Psoas muscle (tissue), 8 donors: Measurements from ENCODE around the gene THAP4. TPM values are rescaled to one million over a fixed set of nuclear protein-coding genes. Genes with fewer than 3 reads are reported as not detected.

Source experiments
- ATAC-seq, 4 donors: fragments of 200-7000 bp; cut with Tn5 transposase; one replicate each; pipeline ENCODE4 v1.9.1; 2020; ENCODE audit warnings: moderate library complexity in 3 of 4, mild to moderate bottlenecking in 2 of 4
- DNase-seq, 2 donors: peaks; one replicate each; pipeline ENCODE4 v3.0.0-alpha.2; 2020
- H3K27ac ChIP-seq: fragments of 200-600 bp; one replicate; pipeline ENCODE4 v1.8.0; 2022
- H3K27me3 ChIP-seq, 3 donors: fragments of 200-600 bp in 1 of 3; one replicate each; pipeline versions ENCODE4 v1.6.1 to v1.8.0; 2013 to 2022; ENCODE audit warnings: low read length in 2 of 3, mild to moderate bottlenecking in 2 of 3, moderate library complexity in 1 of 3; ENCODE audit not compliant: insufficient read depth in 3 of 3
- H3K36me3 ChIP-seq, 2 donors: fragments of 200-600 bp in 1 of 2; one replicate each; pipeline versions ENCODE4 v1.6.1 to v1.8.0; 2013 to 2022; ENCODE audit warnings: low read depth in 1 of 2, mild to moderate bottlenecking in 1 of 2, moderate library complexity in 1 of 2; ENCODE audit not compliant: insufficient read depth in 1 of 2
- H3K4me1 ChIP-seq: fragments of 200-600 bp; one replicate; pipeline ENCODE4 v1.8.0; 2022
- H3K4me3 ChIP-seq: fragments of 200-600 bp; one replicate; pipeline ENCODE4 v1.8.0; 2022; ENCODE audit warnings: mild to moderate bottlenecking
- H3K9me3 ChIP-seq: fragments of 200-600 bp; one replicate; pipeline ENCODE4 v1.8.0; 2022
- WGBS, 3 donors: extraction: QIAGEN DNeasy Blood & Tissue Kit; methylation state at CpG; one replicate each; pipeline versions ENCODE4 v1.1.6 to v1.1.7; 2013; 5-methylcytosine and 5-hydroxymethylcytosine counted together
- intact Hi-C, 2 donors: fragments of 100-400 bp; cut with DNase I; formaldehyde crosslinking; loops; one replicate each; pipeline versions ENCODE4 v1.11.0 to v1.14.2; 2022
- polyA plus RNA-seq, 3 donors: library from polyadenylated mRNA; stranded (reverse); fragments of 200-250 nt; gene quantifications; one replicate each; pipeline ENCODE4 v1.2.3, GENCODE V29; 2013
- total RNA-seq, 4 donors: library from RNA; stranded (reverse); fragmentation: NEBNext Ultra II Directional in 2 of 4; extraction: Animal tissue kit (Norgen Biotek cat#: 25700) in 2 of 4; gene quantifications; one replicate each; pipeline versions ENCODE4 v1.2.1 to v1.2.4, GENCODE V29; 2021 to 2023
- TF ChIP-seq, protein P1 (sequence below): fragments of 200-600 bp; IDR thresholded peaks from one replicate; pipeline ENCODE4 v1.8.0; 2022; ENCODE audit warnings: antibody characterized with exemption
- donor health status: healthy with polysubstance abuse.
- donor health status: DM: no; HTN: no; CAD: no; lungs with moderate emphysema.
- donor health status: Bipolar disorder and iron deficiency.
- donor health status: healthy.
- donor health status: DM: yes; HTN: yes; CAD: no.
- donor health status: DM: no; HTN: no; CAD: no.
- donor health status: DM: no; HTN: no; CAD: no.
- donor health status: DM: yes; HTN: yes; CAD: no.

THAP4 gene
- total and polyA plus RNA-seq, 7 donors, result 64.9 to 133 (median 89.6) TPM

DNA sequence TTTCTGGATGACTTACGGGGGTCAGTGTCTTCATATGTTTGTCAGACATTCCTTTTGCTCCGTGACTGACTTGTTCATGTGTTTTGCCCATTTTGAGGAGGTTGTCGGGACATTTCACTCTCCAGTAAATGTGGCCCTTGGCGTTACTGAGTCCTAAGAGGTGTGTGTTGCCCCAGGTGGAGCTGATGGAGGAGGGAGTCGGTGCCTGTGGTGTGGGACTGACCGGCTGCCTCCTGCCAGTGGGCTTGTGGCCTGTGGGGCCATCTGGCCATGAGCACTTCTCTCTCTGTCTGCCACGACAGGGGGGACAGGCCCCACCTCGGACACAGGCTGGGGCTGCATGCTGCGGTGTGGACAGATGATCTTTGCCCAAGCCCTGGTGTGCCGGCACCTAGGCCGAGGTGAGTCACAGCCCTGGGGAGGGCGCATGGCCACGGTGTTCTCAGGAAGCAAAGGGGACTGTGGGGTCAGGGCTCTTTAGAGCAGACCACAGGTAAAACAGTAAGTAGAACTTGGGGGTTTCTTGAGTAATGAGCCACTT, 16.3 kb upstream of the THAP4 start:
- no peak overlapping the region for H3K4me3 ChIP-seq
- intact Hi-C loops, result no loop called here
- 93 to 95% (median 94%) methylated on average over 13 of the region's 13 CpGs for WGBS, 3 donors
- H3K27ac ChIP-seq, result no peak overlapping the region
- DNase-seq (no peak), ATAC-seq (no peak)
- H3K9me3 ChIP-seq, result no peaks in the 10 kb centered on the region
- TF ChIP-seq, protein P1, sequence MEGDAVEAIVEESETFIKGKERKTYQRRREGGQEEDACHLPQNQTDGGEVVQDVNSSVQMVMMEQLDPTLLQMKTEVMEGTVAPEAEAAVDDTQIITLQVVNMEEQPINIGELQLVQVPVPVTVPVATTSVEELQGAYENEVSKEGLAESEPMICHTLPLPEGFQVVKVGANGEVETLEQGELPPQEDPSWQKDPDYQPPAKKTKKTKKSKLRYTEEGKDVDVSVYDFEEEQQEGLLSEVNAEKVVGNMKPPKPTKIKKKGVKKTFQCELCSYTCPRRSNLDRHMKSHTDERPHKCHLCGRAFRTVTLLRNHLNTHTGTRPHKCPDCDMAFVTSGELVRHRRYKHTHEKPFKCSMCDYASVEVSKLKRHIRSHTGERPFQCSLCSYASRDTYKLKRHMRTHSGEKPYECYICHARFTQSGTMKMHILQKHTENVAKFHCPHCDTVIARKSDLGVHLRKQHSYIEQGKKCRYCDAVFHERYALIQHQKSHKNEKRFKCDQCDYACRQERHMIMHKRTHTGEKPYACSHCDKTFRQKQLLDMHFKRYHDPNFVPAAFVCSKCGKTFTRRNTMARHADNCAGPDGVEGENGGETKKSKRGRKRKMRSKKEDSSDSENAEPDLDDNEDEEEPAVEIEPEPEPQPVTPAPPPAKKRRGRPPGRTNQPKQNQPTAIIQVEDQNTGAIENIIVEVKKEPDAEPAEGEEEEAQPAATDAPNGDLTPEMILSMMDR, result no peak
- no peaks in the 10 kb centered on the region for H3K27me3 ChIP-seq
- H3K36me3 ChIP-seq, result peaks cover 0 to 64% of the 10 kb centered on the region in 2 donors
- no peaks in the 10 kb centered on the region for H3K4me1 ChIP-seq

DNA sequence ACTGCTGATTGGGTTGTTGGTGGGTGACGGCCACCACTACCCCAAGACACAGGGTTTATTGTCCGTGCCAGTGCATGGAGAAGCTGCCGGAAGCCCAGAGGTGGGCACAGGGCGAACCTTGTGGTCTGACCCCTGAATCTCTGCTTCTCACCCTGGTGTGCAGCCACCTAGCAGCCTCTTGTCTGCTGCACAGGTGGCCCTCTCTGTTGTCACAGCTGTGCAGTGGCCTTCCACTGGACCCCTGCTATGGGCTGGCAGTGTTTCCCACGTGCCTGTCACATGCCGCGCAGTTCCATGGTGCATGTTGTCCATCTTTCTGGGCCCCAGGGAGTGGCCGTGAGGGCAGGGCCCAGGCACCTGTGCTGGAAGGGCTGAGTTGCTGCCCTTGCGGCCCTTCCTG, 15.8 kb upstream of the THAP4 start:
- Histone ChIP-seq H3K9me3 (no peaks in the 10 kb centered on the region), H3K27ac (no peak overlapping the region), H3K4me1 (no peaks in the 10 kb centered on the region), H3K4me3 (no peak overlapping the region), H3K36me3 (peaks cover 0 to 59% of the 10 kb centered on the region in 2 donors), H3K27me3 (no peaks in the 10 kb centered on the region)
- DNase-seq, result no peak
- intact Hi-C loops, result no loop called here
- 97% methylated on average over 9 of the region's 9 CpGs for WGBS, 3 donors
- TF ChIP-seq, protein P1, result no peak
- no peak for ATAC-seq

DNA sequence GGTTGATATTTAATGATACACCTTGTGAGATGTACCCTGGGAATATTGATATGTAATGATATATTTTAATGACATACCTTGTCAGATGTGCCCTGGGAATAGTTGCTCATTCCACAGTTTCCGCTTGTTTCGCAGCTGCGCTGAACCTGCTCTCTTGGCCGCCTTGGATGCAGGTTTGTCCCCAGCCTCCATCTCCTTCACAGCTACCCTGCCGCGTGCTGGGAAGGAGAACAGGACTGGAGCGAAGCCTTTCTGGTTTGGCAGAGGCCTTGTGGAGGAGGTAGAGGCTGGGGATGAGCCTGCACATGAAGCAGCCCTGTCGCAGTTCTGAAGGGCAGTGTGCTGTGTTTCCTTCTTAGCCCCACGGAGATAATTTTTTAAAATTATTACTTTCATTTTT, 15.2 kb upstream of the THAP4 start:
- Histone ChIP-seq H3K27me3 (no peaks in the 10 kb centered on the region), H3K27ac (no peak overlapping the region), H3K9me3 (no peaks in the 10 kb centered on the region), H3K4me3 (no peak overlapping the region), H3K36me3 (peaks cover 0 to 56% of the 10 kb centered on the region in 2 donors), H3K4me1 (no peaks in the 10 kb centered on the region)
- ATAC-seq (no peak), DNase-seq (no peak)
- TF ChIP-seq, protein P1, result no peak
- intact Hi-C loops, result no loop called here
- WGBS, 3 donors, result 95 to 99% (median 98%) methylated on average over 9 of the region's 9 CpGs

DNA sequence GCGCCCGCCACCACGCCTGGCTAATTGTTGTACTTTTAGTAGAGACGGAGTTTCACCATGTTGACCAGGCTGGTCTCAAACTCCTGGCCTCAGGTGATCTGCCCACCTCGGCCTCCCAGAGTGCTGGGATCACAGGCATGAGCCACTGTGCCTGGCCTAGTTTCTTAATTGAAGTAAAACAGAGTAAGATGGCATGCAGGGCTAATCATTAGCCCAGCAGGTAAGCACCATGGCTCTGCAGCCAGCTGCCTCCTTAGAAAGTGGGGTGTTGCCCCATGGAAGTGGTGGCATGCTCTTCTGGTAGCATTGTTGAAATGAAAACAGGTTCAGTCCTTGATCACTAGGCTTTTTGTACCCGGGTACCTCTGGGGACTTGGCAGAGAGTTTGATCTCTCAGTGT, 13.0 kb upstream of the THAP4 start:
- TF ChIP-seq, protein P1, result no peak
- ATAC-seq (no peak), DNase-seq (no peak)
- Histone ChIP-seq H3K9me3 (no peaks in the 10 kb centered on the region), H3K27ac (no peak overlapping the region), H3K4me1 (peaks cover 6% of the 10 kb centered on the region), H3K4me3 (no peak overlapping the region), H3K27me3 (no peaks in the 10 kb centered on the region), H3K36me3 (peaks cover 0 to 39% of the 10 kb centered on the region in 2 donors)
- 82 to 94% (median 89%) methylated on average over 6 of the region's 6 CpGs for WGBS, 3 donors
- intact Hi-C loops, result no loop called here

DNA sequence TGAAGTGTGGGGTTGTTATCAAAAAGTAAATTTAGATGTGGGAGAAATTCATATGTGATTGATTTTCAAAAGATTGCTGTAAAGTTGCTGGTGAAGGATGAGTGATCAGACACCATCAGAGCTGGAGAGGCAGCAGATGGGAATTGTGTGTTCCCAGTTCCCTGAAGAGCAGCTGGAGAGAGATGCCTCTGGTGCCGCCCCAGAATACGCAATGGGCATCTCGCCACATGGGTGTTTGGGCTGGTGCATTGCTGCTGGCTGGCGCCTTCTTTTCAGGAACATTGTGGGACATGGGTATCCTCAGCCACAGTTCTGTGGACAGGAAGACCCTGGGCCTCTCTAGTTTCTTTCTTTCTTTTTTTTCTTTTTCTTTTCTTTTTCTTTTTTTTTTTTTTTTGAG, 12.4 kb upstream of the THAP4 start:
- Histone ChIP-seq H3K9me3 (no peaks in the 10 kb centered on the region), H3K4me1 (peaks cover 6% of the 10 kb centered on the region), H3K4me3 (no peak overlapping the region), H3K27me3 (no peaks in the 10 kb centered on the region), H3K36me3 (peaks cover 0 to 34% of the 10 kb centered on the region in 2 donors), H3K27ac (no peak overlapping the region)
- DNase-seq, result no peak
- intact Hi-C loops, result no loop called here
- WGBS, 3 donors, result 35 to 56% (median 53%) methylated on average over 4 of the region's 4 CpGs
- TF ChIP-seq, protein P1, result no peak
- peak in 3 of 4 donors; percentile 54 to 67 (median 59) for ATAC-seq
